HepG2 (cell line): ENCODE data around the gene SNHG17. TPM values are rescaled to one million over a fixed set of nuclear protein-coding genes. Genes with fewer than 3 reads are reported as not detected.

Source experiments
- AFF4 ChIP-seq: sonication (generic); formaldehyde crosslinking; IDR thresholded peaks from 2 replicates; pipeline ENCODE4 v1.4.0; 2020; ENCODE audit warnings: missing genetic modification reagents
- ARNT ChIP-seq: fragments of 450-650 bp; IDR thresholded peaks from 2 replicates; pipeline ENCODE4 v1.6.1; 2017
- ATM ChIP-seq: fragments of 450-650 bp; IDR thresholded peaks from 2 replicates; pipeline ENCODE4 v1.7.1; 2017; ENCODE audit warnings: mild to moderate bottlenecking, borderline replicate concordance
- GZF1 ChIP-seq: sonication (generic); formaldehyde crosslinking; IDR thresholded peaks from 2 replicates; pipeline ENCODE4 v1.5.1; 2020; ENCODE audit warnings: mild to moderate bottlenecking, missing genetic modification reagents
- HNF4A ChIP-seq: sonication (generic); formaldehyde crosslinking; IDR thresholded peaks from 2 replicates; pipeline ENCODE4 v1.4.0; 2020; ENCODE audit warnings: missing genetic modification reagents
- HOXA5 ChIP-seq: sonication (generic); formaldehyde crosslinking; IDR thresholded peaks from 2 replicates; pipeline ENCODE4 v1.4.0; 2020; ENCODE audit warnings: missing genetic modification reagents
- SETDB1 ChIP-seq: sonication (generic); formaldehyde crosslinking; IDR thresholded peaks from 2 replicates; pipeline ENCODE4 v1.5.1; 2020; ENCODE audit warnings: missing genetic modification reagents, mild to moderate bottlenecking, borderline replicate concordance
- SOX6 ChIP-seq, 2 experiments: fragments of 450-650 bp in 1 of 2; sonication (generic) in 1 of 2; formaldehyde crosslinking in 1 of 2; IDR thresholded peaks; 2 replicates each; pipeline versions ENCODE4 v1.4.0 to v1.6.1; 2017 to 2020; ENCODE audit warnings: antibody characterized with exemption in 1 of 2, mild to moderate bottlenecking in 1 of 2, missing genetic modification reagents in 1 of 2
- SRSF9 ChIP-seq: fragments of 200-400 bp; formaldehyde crosslinking; IDR thresholded peaks from 2 replicates; pipeline ENCODE4 v1.6.1; 2018; ENCODE audit warnings: borderline replicate concordance, mild to moderate bottlenecking, low read depth, low read length; ENCODE audit not compliant: insufficient read depth, poor library complexity, severe bottlenecking
- ZBTB7A ChIP-seq: sonication (generic); formaldehyde crosslinking; IDR thresholded peaks from 2 replicates; pipeline ENCODE4 v1.8.0; 2022; ENCODE audit warnings: mild to moderate bottlenecking, missing genetic modification reagents
- ZC3H4 ChIP-seq: sonication (generic); formaldehyde crosslinking; IDR thresholded peaks from 2 replicates; pipeline ENCODE4 v1.4.0; 2020; ENCODE audit warnings: missing genetic modification reagents, borderline replicate concordance
- ZNF382 ChIP-seq: sonication (generic); formaldehyde crosslinking; IDR thresholded peaks from 2 replicates; pipeline ENCODE4 v1.5.0; 2020; ENCODE audit warnings: missing genetic modification reagents, mild to moderate bottlenecking, borderline replicate concordance
- ZNF431 ChIP-seq: sonication (generic); formaldehyde crosslinking; IDR thresholded peaks from 2 replicates; pipeline ENCODE4 v1.9.0; 2022; ENCODE audit warnings: missing genetic modification reagents, low read depth, mild to moderate bottlenecking, borderline replicate concordance
- ZNF510 ChIP-seq: sonication (generic); formaldehyde crosslinking; IDR thresholded peaks from 2 replicates; pipeline ENCODE4 v1.4.0; 2020; ENCODE audit warnings: low read depth, mild to moderate bottlenecking, missing genetic modification reagents
- ZNF547 ChIP-seq: sonication (generic); formaldehyde crosslinking; IDR thresholded peaks from 2 replicates; pipeline ENCODE4 v1.5.1; 2020; ENCODE audit warnings: mild to moderate bottlenecking, missing genetic modification reagents
- ZNF580 ChIP-seq: IDR thresholded peaks from 2 replicates; pipeline ENCODE4 v1.6.1; 2016; ENCODE audit warnings: low read depth, borderline replicate concordance
- ZNF678 ChIP-seq: sonication (generic); formaldehyde crosslinking; IDR thresholded peaks from 2 replicates; pipeline ENCODE4 v1.4.0; 2020; ENCODE audit warnings: mild to moderate bottlenecking, missing genetic modification reagents
- polyA plus RNA-seq, 8 experiments: library from polyadenylated mRNA; depleted of rRNA in 3 of 8; stranded (reverse) in 7 of 8; unstranded in 1 of 8; fragments of >200 nt; fragmentation: Illumina TruSeq in 4 of 8; extraction: Trizol in 4 of 8; gene quantifications; 2 replicates each; pipeline versions ENCODE4 v1.2.1 to v1.2.3, GENCODE V29; 2011 to 2016; ENCODE audit warnings: low read depth in 4 of 8, missing spikeins in 1 of 8, mixed read lengths in 1 of 8; ENCODE audit not compliant: insufficient read depth in 1 of 8
- total RNA-seq, 5 experiments: library from RNA; depleted of rRNA; stranded (reverse); fragments of >200 nt; fragmentation: Illumina TruSeq; extraction: Trizol; gene quantifications; 2 replicates each; pipeline ENCODE4 v1.2.3, GENCODE V29; 2016; ENCODE audit warnings: low read depth in 1 of 5
- TF ChIP-seq, protein P1 (sequence below): sonication (generic); formaldehyde crosslinking; IDR thresholded peaks from 2 replicates; pipeline ENCODE4 v1.5.1; 2020; ENCODE audit warnings: mild to moderate bottlenecking, missing genetic modification reagents
- TF ChIP-seq, protein P2 (sequence below), 2 experiments: sonication (generic) in 1 of 2; formaldehyde crosslinking in 1 of 2; IDR thresholded peaks; 2 replicates each; pipeline versions ENCODE4 v1.4.0 to v1.6.1; 2018 to 2020; ENCODE audit warnings: missing genetic modification reagents in 2 of 2, borderline replicate concordance in 1 of 2, low read depth in 1 of 2, mild to moderate bottlenecking in 1 of 2, missing biosample characterization in 1 of 2

Gene SNHG17
- total and polyA plus RNA-seq, 2 of the 13 experiments (the other 11 are each of a cell fraction or from before 2014, with no cell fraction given) = 26.2 to 41.2 TPM

DNA sequence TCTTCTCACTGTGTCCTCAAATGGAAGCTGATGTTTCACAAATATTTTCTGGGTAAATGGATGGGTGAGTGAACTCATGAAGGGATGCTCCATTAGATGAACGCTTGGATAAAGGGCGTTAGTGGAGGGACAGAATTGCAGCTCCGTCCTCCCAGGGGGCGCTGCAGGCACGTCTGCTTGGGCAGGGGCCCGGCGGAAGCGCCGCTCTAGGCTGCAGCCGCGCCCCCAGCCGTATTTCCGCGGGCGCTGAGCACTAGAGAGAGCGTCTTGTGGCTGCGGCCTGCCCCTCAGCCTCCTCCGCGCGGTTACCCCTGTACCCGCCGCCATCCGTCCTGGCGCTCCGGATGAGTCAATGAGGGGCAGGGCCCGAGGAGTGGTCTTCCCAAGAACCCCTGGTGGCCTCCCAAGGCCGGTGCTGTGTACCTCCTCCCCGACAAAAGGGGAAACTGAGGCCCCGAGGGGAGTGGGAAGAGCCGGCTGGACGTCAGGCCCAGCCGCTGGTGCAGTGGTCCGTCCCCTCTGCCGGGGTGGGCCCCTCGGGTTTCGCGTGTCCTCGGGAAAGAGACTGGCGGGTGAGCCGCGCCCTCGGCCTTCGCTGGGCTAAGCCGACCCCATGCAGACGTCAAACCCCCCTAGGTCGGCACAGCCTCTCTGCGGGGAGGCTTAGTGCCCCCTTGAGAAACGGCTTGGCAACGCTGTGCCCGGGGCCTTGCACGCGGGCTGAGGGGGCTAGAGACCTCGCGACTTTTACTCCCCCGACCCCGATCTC, 11.5 kb upstream of the SNHG17 start (continued):
- TF ChIP-seq, protein P1, sequence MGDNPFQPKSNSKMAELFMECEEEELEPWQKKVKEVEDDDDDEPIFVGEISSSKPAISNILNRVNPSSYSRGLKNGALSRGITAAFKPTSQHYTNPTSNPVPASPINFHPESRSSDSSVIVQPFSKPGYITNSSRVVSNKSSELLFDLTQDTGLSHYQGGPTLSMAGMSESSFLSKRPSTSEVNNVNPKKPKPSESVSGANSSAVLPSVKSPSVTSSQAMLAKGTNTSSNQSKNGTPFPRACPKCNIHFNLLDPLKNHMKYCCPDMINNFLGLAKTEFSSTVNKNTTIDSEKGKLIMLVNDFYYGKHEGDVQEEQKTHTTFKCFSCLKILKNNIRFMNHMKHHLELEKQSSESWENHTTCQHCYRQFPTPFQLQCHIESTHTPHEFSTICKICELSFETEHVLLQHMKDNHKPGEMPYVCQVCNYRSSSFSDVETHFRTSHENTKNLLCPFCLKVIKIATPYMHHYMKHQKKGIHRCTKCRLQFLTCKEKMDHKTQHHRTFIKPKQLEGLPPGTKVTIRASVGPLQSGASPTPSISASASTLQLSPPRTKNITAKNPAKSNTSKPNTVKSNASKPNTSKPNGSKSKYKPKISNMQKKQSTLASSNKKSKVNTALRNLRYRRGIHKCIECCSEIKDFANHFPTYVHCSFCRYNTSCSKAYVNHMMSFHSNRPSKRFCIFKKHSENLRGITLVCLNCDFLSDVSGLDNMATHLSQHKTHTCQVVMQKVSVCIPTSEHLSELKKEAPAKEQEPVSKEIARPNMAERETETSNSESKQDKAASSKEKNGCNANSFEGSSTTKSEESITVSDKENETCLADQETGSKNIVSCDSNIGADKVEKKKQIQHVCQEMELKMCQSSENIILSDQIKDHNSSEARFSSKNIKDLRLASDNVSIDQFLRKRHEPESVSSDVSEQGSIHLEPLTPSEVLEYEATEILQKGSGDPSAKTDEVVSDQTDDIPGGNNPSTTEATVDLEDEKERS (CRISPR knock-in tag) = peak; percentile 98
- TF ChIP-seq SOX6 (IDR thresholded peaks at IDR 0.05) = no peak
- TF ChIP-seq SOX6 (CRISPR knock-in tag; IDR thresholded peaks at IDR 0.05) = peak; percentile 81
- peak; percentile 99 for TF ChIP-seq GZF1 (CRISPR knock-in tag)
- peak; percentile 94 for TF ChIP-seq ZNF431
- TF ChIP-seq, protein P2, sequence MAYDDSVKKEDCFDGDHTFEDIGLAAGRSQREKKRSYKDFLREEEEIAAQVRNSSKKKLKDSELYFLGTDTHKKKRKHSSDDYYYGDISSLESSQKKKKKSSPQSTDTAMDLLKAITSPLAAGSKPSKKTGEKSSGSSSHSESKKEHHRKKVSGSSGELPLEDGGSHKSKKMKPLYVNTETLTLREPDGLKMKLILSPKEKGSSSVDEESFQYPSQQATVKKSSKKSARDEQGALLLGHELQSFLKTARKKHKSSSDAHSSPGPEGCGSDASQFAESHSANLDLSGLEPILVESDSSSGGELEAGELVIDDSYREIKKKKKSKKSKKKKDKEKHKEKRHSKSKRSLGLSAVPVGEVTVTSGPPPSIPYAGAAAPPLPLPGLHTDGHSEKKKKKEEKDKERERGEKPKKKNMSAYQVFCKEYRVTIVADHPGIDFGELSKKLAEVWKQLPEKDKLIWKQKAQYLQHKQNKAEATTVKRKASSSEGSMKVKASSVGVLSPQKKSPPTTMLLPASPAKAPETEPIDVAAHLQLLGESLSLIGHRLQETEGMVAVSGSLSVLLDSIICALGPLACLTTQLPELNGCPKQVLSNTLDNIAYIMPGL (CRISPR knock-in tag; IDR thresholded peaks at IDR 0.05; ENCODE audit: borderline replicate concordance in 1 of 2, low read depth in 1 of 2) = peak; percentile 100
- no peak for TF ChIP-seq ARNT
- TF ChIP-seq ZC3H4 (CRISPR knock-in tag) = peak; percentile 88; the same call in 1 of the 2 replicates
- TF ChIP-seq ZNF547 (CRISPR knock-in tag) = peak; percentile 96
- peak; percentile 84; the same call in 1 of the 2 replicates for TF ChIP-seq ZBTB7A (CRISPR knock-in tag)
- TF ChIP-seq HNF4A = peak; percentile 66
- peak; percentile 88 for TF ChIP-seq AFF4
- TF ChIP-seq ZNF382 = no peak
- peak; percentile 98 for TF ChIP-seq HOXA5 (CRISPR knock-in tag)
- TF ChIP-seq SETDB1 (CRISPR knock-in tag) = 0 out of 2 replicates have a peak, but pooled peaks have one; percentile 55
- TF ChIP-seq SRSF9 = no peak
- 0 out of 2 replicates have a peak, but pooled peaks have one; percentile 78 for TF ChIP-seq ZNF510 (CRISPR knock-in tag)
- peak; percentile 91; the same call in 1 of the 2 replicates for TF ChIP-seq ZNF678 (CRISPR knock-in tag)
- peak; percentile 99 for TF ChIP-seq ZNF580
- no peak for TF ChIP-seq ATM
